Breast epithelium (tissue), 4 donors: ENCODE measurements around the gene SLC12A2. TPM values are rescaled to one million over a fixed set of nuclear protein-coding genes. Genes with fewer than 3 reads are reported as not detected.

ENCODE experiments used
- DNase-seq, 2 donors: peaks; one replicate each; pipeline ENCODE4 v3.0.0-alpha.2; 2019; ENCODE audit warnings: low spot score in 2 of 2
- H3K27ac ChIP-seq, 2 donors: fragments of 200-600 bp; sonication (generic) in 1 of 2; one replicate each; pipeline ENCODE4 v1.5.1; 2016 to 2019; ENCODE audit warnings: mild to moderate bottlenecking in 1 of 2
- H3K27me3 ChIP-seq, 2 donors: fragments of 200-600 bp; sonication (generic) in 1 of 2; one replicate each; pipeline versions ENCODE4 v1.5.1 to v1.6.0; 2017 to 2019; ENCODE audit warnings: control low read depth in 1 of 2, mild to moderate bottlenecking in 1 of 2
- H3K36me3 ChIP-seq: fragments of 200-600 bp; one replicate; pipeline ENCODE4 v1.5.1; 2019
- H3K4me1 ChIP-seq, 2 donors: fragments of 200-600 bp; sonication (generic); one replicate each; pipeline ENCODE4 v1.5.1; 2016 to 2019; ENCODE audit warnings: control low read depth in 1 of 2
- H3K4me3 ChIP-seq, 3 donors: fragments of 200-600 bp; sonication (generic); 1 replicate in 2 of 3; 2 replicates in 1 of 3; pipeline ENCODE4 v1.5.1; 2016 to 2019; ENCODE audit warnings: mild to moderate bottlenecking in 3 of 3, moderate library complexity in 2 of 3
- H3K9me3 ChIP-seq, 2 donors: fragments of 200-600 bp; sonication (generic) in 1 of 2; one replicate each; pipeline ENCODE4 v1.5.1; 2016 to 2019; ENCODE audit warnings: control low read depth in 1 of 2
- CTCF ChIP-seq, 3 donors: fragments of 450-650 bp; IDR thresholded peaks; one replicate each; pipeline ENCODE4 v1.5.1; 2016 to 2017; ENCODE audit warnings: antibody characterized with exemption in 3 of 3, mild to moderate bottlenecking in 3 of 3, moderate library complexity in 3 of 3
- POLR2A ChIP-seq: fragments of 450-650 bp; IDR thresholded peaks from one replicate; pipeline ENCODE4 v1.6.1; 2016; ENCODE audit warnings: antibody characterized with exemption, mild to moderate bottlenecking, moderate library complexity
- POLR2AphosphoS5 ChIP-seq, 3 donors: sonication (generic); formaldehyde crosslinking; IDR thresholded peaks; one replicate each; pipeline ENCODE4 v1.6.1; 2017; ENCODE audit warnings: antibody characterized with exemption in 3 of 3
- intact Hi-C: fragments of 100-400 bp; cut with DNase I; formaldehyde crosslinking; loops from one replicate; pipeline ENCODE4 v1.15.1; 2023; ENCODE audit warnings: low total_unique reads
- total RNA-seq, 3 donors: library from RNA; depleted of rRNA; stranded (reverse); fragments of >200 nt; gene quantifications; one replicate each; pipeline ENCODE4 v1.1.0, GENCODE V29; 2016

Gene SLC12A2
- total RNA-seq, 3 donors from 2014 or later = 23.7 to 204 (median 70.1) TPM

GRCh38 chr5:128052780-128053179 is 30.8 kb upstream of the SLC12A2 start:
- Histone ChIP-seq H3K36me3 (no peaks in the 10 kb centered on the region), H3K4me3 (no peak overlapping the region), H3K4me1 (no peaks in the 10 kb centered on the region), H3K27ac (no peak overlapping the region), H3K9me3 (peaks cover 0 to 4% of the 10 kb centered on the region in 2 donors), H3K27me3 (no peaks in the 10 kb centered on the region)
- TF ChIP-seq CTCF (IDR thresholded peaks at IDR 0.05) (no peak), POLR2AphosphoS5 (IDR thresholded peaks at IDR 0.05) (no peak), POLR2A (no peak)
- DNase-seq = no peak
- intact Hi-C loops = no loop called here

- no peaks in the 10 kb centered on the region for H3K36me3 ChIP-seq
- TF ChIP-seq CTCF (IDR thresholded peaks at IDR 0.05) (no peak), POLR2A (no peak), POLR2AphosphoS5 (IDR thresholded peaks at IDR 0.05) (no peak)
- peak overlapping the region in 1 of 2 donors; percentile 51 for H3K27ac ChIP-seq
- no peak overlapping the region for H3K4me3 ChIP-seq
- H3K27me3 ChIP-seq = no peaks in the 10 kb centered on the region
- H3K4me1 ChIP-seq = no peaks in the 10 kb centered on the region
- peaks cover 0 to 2% of the 10 kb centered on the region in 2 donors for H3K9me3 ChIP-seq
- intact Hi-C loops = no loop called here
- DNase-seq = no peak
These were observed 30.1 kb upstream of the SLC12A2 start for GRCh38 chr5:128053291-128053954.

DNA sequence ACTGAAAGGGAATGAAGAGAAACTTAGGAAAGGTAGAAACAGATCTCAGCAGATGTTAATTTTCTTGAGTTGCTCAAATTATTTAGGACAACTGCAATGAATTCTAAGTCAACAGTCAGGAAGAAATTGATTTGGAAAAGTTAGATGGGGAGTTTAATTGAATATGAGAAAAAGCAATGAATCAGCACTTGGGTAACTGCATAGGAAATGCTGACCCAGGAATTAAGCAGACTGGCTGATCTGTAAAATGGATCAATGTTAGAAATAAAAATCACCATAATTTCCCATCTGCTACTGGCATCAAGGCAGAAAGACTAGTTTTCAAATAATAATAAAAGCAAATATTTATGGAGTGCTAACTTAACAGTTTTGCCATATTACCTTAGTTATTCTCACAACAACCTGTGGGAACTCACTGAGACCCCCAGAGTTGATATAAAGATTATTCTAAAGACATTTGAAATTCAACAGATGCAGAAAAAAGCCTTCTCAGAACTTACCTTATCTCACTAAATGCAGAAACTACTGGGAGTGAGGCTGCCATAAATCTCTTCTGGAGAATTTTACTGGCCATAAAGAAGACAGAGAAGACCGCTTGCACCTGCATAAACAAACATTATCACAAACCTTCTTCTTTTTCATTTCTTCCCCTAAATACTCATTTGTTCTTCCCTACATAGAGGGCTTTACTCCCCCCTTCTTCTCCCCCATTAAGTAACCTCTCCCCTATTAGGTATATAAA is 22.8 kb upstream of the SLC12A2 start:
- no peak overlapping the region for H3K27ac ChIP-seq
- TF ChIP-seq CTCF (IDR thresholded peaks at IDR 0.05) = no peak
- no peak for TF ChIP-seq POLR2AphosphoS5 (IDR thresholded peaks at IDR 0.05)
- TF ChIP-seq POLR2A = no peak
- no peak for DNase-seq
- H3K27me3 ChIP-seq = no peaks in the 10 kb centered on the region
- H3K36me3 ChIP-seq = no peaks in the 10 kb centered on the region
- no peak overlapping the region for H3K4me3 ChIP-seq
- intact Hi-C loops = no loop called here
- no peaks in the 10 kb centered on the region for H3K9me3 ChIP-seq
- H3K4me1 ChIP-seq = no peaks in the 10 kb centered on the region

DNA sequence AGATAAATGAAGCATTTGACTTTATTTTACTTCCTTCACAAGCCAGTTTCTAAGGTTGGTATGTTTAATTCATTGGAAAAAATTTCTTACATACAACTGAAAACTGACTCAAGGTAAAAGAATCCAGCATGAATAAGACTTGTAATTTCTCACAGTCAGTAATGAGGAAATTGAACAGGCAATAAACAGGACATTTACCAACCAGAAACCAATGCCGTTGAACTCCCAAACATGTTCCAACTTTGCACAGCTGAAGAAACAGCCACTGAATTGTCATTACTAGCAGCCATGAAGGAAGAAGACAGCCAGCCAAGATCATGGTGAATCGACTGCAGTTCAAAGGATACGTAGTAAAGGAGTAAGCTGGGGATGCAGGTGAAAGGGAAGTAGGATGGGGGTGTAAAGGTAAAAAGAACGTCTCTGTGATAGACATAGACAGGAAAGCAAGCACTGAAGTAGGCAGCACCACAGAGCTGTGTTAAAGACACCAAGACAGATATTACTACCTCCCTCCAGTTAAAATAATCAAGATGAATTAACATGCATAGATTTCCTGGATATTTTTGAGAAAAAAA is 21.3 kb upstream of the SLC12A2 start:
- Histone ChIP-seq H3K36me3 (no peaks in the 10 kb centered on the region), H3K27me3 (no peaks in the 10 kb centered on the region), H3K9me3 (no peaks in the 10 kb centered on the region), H3K4me1 (no peaks in the 10 kb centered on the region), H3K4me3 (no peak overlapping the region), H3K27ac (peak overlapping the region; percentile 41 to 63)
- DNase-seq = no peak
- intact Hi-C loops = no loop called here
- no peak for TF ChIP-seq POLR2AphosphoS5 (IDR thresholded peaks at IDR 0.05)
- no peak for TF ChIP-seq POLR2A
- TF ChIP-seq CTCF (IDR thresholded peaks at IDR 0.05) = no peak

DNA sequence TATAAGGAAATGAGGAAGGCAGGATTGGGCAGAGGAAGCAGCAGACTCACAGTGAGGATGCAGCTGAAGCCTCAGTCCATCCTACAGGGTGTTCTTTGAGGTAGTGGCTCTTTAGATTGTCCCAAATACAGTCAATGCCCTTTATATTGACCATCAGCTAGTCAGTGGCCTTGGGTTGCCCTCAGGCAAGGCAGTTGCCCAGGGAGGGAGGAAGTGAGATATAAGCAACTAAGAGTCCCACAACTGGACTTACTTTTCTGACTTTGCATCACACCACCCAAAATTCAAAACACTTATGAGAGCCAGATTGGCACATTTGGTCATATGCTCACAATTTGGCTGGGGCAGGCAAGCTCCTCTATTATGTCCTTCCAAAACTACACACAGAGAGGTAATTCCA is 9.4 kb upstream of the SLC12A2 start:
- Histone ChIP-seq H3K27ac (no peak overlapping the region), H3K4me1 (no peaks in the 10 kb centered on the region), H3K9me3 (no peaks in the 10 kb centered on the region), H3K4me3 (no peak overlapping the region), H3K27me3 (no peaks in the 10 kb centered on the region), H3K36me3 (no peaks in the 10 kb centered on the region)
- intact Hi-C loops = no loop called here
- TF ChIP-seq CTCF (IDR thresholded peaks at IDR 0.05) (no peak), POLR2A (no peak), POLR2AphosphoS5 (IDR thresholded peaks at IDR 0.05) (no peak)
- no peak for DNase-seq
